HG03378 (cell line): ENCODE data around the gene BOLA2.
"Not testable (repeated sequence)": the region's sequence is repeated elsewhere in the genome, so short reads cannot be mapped to it uniquely, and the experiment has no call there.

Source experiments
- ATAC-seq: cut with Tn5 transposase; IDR thresholded peaks from one replicate; pipeline ENCODE4 v1.9.1; 2021; ENCODE audit warnings: mild to moderate bottlenecking, moderate library complexity; ENCODE audit not compliant: unreplicated experiment

BOLA2 gene

GRCh38 chr16:29454269-29454668, at the start of gene BOLA2, which contains the start of gene SLX1B:
BOLA2 (minus strand) TSS chr16:29454351; CDS start chr16:29454253, 98 bp downstream.
SLX1B (plus strand) TSS chr16:29454533.
- ATAC-seq = peak; percentile 89

- ATAC-seq = not testable (repeated sequence)
These were observed 28.1 kb upstream of the BOLA2 start for GRCh38 chr16:29482276-29482675.

- ATAC-seq = not testable (repeated sequence)
These were observed 17.9 kb upstream of the BOLA2 start for GRCh38 chr16:29472065-29472464.

GRCh38 chr16:29469660-29470059, 15.5 kb upstream of the BOLA2 start:
- ATAC-seq = not testable (repeated sequence)

- ATAC-seq = not testable (repeated sequence)
These were observed 13.7 kb upstream of the BOLA2 start for GRCh38 chr16:29467654-29468366.

- not testable (repeated sequence) for ATAC-seq
These were observed 12.8 kb upstream of the BOLA2 start for GRCh38 chr16:29466904-29467303.

GRCh38 chr16:29465985-29466824, 12.1 kb upstream of the BOLA2 start:
- ATAC-seq = not testable (repeated sequence)

GRCh38 chr16:29460647-29461030, 6.5 kb upstream of the BOLA2 start:
- ATAC-seq = not testable (repeated sequence)

GRCh38 chr16:29459706-29460646, 5.8 kb upstream of the BOLA2 start, which contains the start of gene SULT1A4:
SULT1A4 (plus strand) TSS chr16:29459913; CDS start chr16:29461386, 1,473 bp downstream.
- ATAC-seq = not testable (repeated sequence)

GRCh38 chr16:29457660-29458059, 3.5 kb upstream of the BOLA2 start:
- ATAC-seq = not testable (repeated sequence)

GRCh38 chr16:29454828-29455227, 677 bp upstream of the BOLA2 start:
- peak; percentile 40 for ATAC-seq

GRCh38 chr16:29453754-29454153, 397 bp downstream of the BOLA2 start:
- ATAC-seq = not testable (repeated sequence)

- ATAC-seq = not testable (repeated sequence)
These were observed 28.8 kb downstream of the BOLA2 start for GRCh38 chr16:29425390-29425789.

- ATAC-seq = not testable (repeated sequence)
These were observed 30.6 kb downstream of the BOLA2 start for GRCh38 chr16:29423587-29423986.

GRCh38 chr16:29405249-29405648, 48.9 kb downstream of the BOLA2 start:
- not testable (repeated sequence) for ATAC-seq
